Erythroblast (primary cell): ENCODE data around the gene C1QTNF12.

Experiments
- GATA1 ChIP-seq: IDR thresholded peaks from 2 replicates; pipeline ENCODE4 v1.6.1; 2011; ENCODE audit warnings: low read depth, mild to moderate bottlenecking, control low read depth, low read length, moderate library complexity
- POLR2A ChIP-seq: IDR thresholded peaks from 2 replicates; pipeline ENCODE4 v1.6.1; 2011; ENCODE audit warnings: mild to moderate bottlenecking, low read length

DNA sequence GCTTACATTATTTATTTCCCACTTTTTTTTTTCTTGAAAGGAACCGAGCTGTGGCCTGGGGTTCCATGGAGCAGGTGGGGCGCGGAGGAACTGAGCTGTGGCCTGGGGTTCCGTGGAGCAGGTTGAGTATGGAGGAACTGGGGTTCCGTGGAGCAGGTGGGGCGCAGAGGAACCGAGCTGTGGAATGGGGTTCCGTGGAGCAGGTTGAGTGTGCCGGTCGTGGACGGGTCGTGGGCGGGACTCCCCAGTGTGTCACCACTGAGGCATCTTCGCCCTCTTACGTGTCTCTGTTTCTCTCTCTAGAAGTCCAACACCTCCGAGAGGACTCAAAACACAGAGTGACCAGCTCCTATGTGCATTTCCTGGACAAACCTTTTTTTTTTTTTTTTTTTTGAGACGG lies 32.5 kb upstream of the C1QTNF12 start:
- TF ChIP-seq POLR2A (no peak), GATA1 (no peak)
